Measurements from ENCODE around the gene IKZF5.

GRCh38 chr10:123039632-123039930, 31.0 kb upstream of the IKZF5 start:
- no peak for TF ChIP-seq POLR2A (IDR thresholded peaks at IDR 0.05; ENCODE audit: low read depth, low read length)
- TF ChIP-seq TAF1 (IDR thresholded peaks at IDR 0.05; ENCODE audit: borderline replicate concordance, low read depth, low read length) = no peak
- no peak for TF ChIP-seq POLR2AphosphoS5 (IDR thresholded peaks at IDR 0.05; ENCODE audit: low read depth, low read length)
